Adrenal gland (tissue), 5 donors: ENCODE data around the gene DCANP1.

Experiments used
- POLR2A ChIP-seq, 2 donors: fragments of 450-650 bp; IDR thresholded peaks; one replicate each; pipeline ENCODE4 v1.6.1; 2017; ENCODE audit warnings: antibody characterized with exemption in 2 of 2, mild to moderate bottlenecking in 2 of 2, moderate library complexity in 1 of 2
- TF ChIP-seq, protein P1 (sequence below), 6 experiments: fragments of 450-650 bp in 4 of 6; fragments of 200-600 bp in 2 of 6; sonication (generic) in 1 of 6; IDR thresholded peaks; 1 replicate in 5 of 6; 2 replicates in 1 of 6; pipeline versions ENCODE4 v1.5.1 to v1.8.0; 2016 to 2021; ENCODE audit warnings: antibody characterized with exemption in 6 of 6, mild to moderate bottlenecking in 2 of 6, moderate library complexity in 1 of 6
- donor health status: DM: no; HTN: no; CAD: no.

DNA sequence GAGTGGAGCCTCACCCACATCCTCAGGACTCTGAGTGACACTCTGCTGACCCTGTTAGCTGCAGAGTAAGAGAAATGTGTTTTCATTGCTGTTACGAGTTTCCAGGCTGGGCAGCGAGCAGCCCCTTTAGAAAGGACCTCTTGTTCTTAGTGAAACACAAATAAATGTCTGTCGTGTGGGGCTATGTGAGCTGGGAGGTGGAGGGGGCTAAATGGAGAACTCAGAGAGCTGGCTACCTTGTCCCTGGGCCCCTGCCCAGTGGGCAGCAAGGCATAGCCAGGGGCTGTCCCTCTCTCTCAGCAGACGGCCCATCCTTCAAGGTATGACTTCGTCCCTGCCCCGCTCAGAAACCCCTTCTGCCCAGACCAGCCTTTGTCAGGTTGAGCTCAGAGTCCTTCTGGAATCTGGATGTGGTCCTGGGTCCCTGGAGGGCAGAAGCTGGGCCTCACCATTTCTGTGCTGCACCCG lies 10.2 kb downstream of the DCANP1 start:
- TF ChIP-seq, protein P1, sequence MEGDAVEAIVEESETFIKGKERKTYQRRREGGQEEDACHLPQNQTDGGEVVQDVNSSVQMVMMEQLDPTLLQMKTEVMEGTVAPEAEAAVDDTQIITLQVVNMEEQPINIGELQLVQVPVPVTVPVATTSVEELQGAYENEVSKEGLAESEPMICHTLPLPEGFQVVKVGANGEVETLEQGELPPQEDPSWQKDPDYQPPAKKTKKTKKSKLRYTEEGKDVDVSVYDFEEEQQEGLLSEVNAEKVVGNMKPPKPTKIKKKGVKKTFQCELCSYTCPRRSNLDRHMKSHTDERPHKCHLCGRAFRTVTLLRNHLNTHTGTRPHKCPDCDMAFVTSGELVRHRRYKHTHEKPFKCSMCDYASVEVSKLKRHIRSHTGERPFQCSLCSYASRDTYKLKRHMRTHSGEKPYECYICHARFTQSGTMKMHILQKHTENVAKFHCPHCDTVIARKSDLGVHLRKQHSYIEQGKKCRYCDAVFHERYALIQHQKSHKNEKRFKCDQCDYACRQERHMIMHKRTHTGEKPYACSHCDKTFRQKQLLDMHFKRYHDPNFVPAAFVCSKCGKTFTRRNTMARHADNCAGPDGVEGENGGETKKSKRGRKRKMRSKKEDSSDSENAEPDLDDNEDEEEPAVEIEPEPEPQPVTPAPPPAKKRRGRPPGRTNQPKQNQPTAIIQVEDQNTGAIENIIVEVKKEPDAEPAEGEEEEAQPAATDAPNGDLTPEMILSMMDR (IDR thresholded peaks at IDR 0.05), result no peak
- TF ChIP-seq POLR2A (IDR thresholded peaks at IDR 0.05), result no peak
